HG02938 (cell line): ENCODE results near the gene COL5A1.

ENCODE experiments used
- ATAC-seq: cut with Tn5 transposase; IDR thresholded peaks from one replicate; pipeline ENCODE4 v1.9.1; 2021; ENCODE audit warnings: mild to moderate bottlenecking, moderate library complexity; ENCODE audit not compliant: unreplicated experiment

Gene COL5A1

GRCh38 chr9:134736791-134737497 is 95.3 kb downstream of the COL5A1 start:
- no peak for ATAC-seq

GRCh38 chr9:134737842-134738580 is 96.4 kb downstream of the COL5A1 start:
- ATAC-seq = no peak

GRCh38 chr9:134738869-134739659 is 97.5 kb downstream of the COL5A1 start:
- ATAC-seq = no peak

GRCh38 chr9:134739660-134739968 is 98.0 kb downstream of the COL5A1 start:
- no peak for ATAC-seq

GRCh38 chr9:134740071-134740470 is 98.5 kb downstream of the COL5A1 start:
- no peak for ATAC-seq

GRCh38 chr9:134741846-134742245 is 100.2 kb downstream of the COL5A1 start:
- ATAC-seq = no peak

- no peak for ATAC-seq
Observed at GRCh38 chr9:134742822-134743535, 101.4 kb downstream of the COL5A1 start.

- ATAC-seq = no peak
Observed at GRCh38 chr9:134743853-134744252, 102.2 kb downstream of the COL5A1 start.

- ATAC-seq = no peak
Observed at GRCh38 chr9:134744385-134745295, 103.0 kb downstream of the COL5A1 start.

GRCh38 chr9:134747951-134748489 is 106.4 kb downstream of the COL5A1 start:
- no peak for ATAC-seq

- ATAC-seq = no peak
Observed at GRCh38 chr9:134748591-134748990, 107.0 kb downstream of the COL5A1 start.

- ATAC-seq = no peak
Observed at GRCh38 chr9:134750450-134751155, 109.0 kb downstream of the COL5A1 start.

GRCh38 chr9:134751622-134752021 is 110.0 kb downstream of the COL5A1 start:
- ATAC-seq = no peak

- ATAC-seq = no peak
Observed at GRCh38 chr9:134752471-134753168, 111.0 kb downstream of the COL5A1 start.

GRCh38 chr9:134753191-134753590 is 111.6 kb downstream of the COL5A1 start:
- ATAC-seq = no peak

GRCh38 chr9:134755221-134755907 is 113.8 kb downstream of the COL5A1 start:
- ATAC-seq = no peak

GRCh38 chr9:134756098-134756497 is 114.5 kb downstream of the COL5A1 start:
- no peak for ATAC-seq
